Choroid plexus epithelial cell (primary cell): ENCODE data around the gene SLC16A5.
A peak's percentile ranks its signal among the peaks of the same experiment; 100 is the strongest.

Experiments used
- DNase-seq: peaks from one replicate; pipeline ENCODE4 v3.0.0-alpha.2; 2010; ENCODE audit warnings: low read depth
- H3K4me3 ChIP-seq: 2 replicates; pipeline ENCODE4 v1.5.1; 2011; ENCODE audit warnings: low read depth, mild to moderate bottlenecking, control low read depth, low read length, moderate library complexity
- CTCF ChIP-seq: conservative IDR thresholded peaks from 2 replicates; pipeline ENCODE4 v1.5.1; 2011; ENCODE audit warnings: low read depth, mild to moderate bottlenecking, control low read depth, inconsistent platforms, low read length, moderate library complexity

SLC16A5 gene

GRCh38 chr17:75109046-75109406 lies 21.3 kb downstream of the SLC16A5 start:
- TF ChIP-seq CTCF = no peak
- peak overlapping the region; percentile 76 for H3K4me3 ChIP-seq
- no peak for DNase-seq

DNA sequence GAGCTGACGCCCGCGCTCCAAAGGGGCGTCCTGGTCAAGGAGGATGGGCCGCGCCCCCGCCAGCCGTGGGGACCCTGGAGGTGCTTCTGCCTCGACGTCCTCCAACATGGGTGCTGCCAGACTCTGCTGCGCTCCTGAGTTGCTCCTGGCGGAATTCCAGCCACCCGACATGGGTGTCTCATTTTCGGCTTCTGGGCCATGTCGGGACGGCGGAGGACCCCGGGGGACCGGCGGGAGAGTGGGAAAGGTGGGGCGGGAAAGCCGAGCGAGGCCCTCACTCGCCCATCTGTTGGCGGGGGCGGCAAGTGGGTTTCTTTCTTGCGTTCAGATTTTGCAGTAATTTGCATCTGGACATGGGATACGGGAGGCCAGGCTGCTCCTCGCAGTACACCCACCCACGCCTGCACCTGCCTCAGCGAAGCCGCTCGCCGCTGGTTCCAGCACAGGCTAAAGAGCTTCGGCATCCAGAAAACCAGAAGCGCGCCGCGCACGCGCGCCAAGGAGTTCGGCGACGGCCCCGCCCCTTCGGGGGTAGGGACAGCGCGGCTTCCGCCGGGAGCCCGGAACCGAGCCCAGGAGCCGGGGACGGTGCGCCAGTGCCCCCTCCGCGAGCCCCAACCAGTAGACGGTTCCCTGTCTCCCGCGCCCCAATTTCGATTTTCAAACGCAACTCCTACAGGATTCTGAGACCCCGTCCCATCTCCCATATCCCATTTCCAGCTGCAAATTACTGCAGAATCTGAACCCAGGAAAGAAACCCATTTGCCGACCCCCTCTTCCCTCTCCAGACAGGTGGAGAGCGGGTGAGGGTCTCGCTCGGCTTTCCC lies 21.9 kb downstream of the SLC16A5 start, which contains the start of gene ARMC7:
TSS of gene ARMC7 (plus strand) at position 563 of the 827 bp plus-strand sequence. CDS start 320 bp downstream, outside the sequence.
- DNase-seq = peak; percentile 81
- peak within 1 kb of the TSS; percentile 76 for H3K4me3 ChIP-seq
- no peak for TF ChIP-seq CTCF

DNA sequence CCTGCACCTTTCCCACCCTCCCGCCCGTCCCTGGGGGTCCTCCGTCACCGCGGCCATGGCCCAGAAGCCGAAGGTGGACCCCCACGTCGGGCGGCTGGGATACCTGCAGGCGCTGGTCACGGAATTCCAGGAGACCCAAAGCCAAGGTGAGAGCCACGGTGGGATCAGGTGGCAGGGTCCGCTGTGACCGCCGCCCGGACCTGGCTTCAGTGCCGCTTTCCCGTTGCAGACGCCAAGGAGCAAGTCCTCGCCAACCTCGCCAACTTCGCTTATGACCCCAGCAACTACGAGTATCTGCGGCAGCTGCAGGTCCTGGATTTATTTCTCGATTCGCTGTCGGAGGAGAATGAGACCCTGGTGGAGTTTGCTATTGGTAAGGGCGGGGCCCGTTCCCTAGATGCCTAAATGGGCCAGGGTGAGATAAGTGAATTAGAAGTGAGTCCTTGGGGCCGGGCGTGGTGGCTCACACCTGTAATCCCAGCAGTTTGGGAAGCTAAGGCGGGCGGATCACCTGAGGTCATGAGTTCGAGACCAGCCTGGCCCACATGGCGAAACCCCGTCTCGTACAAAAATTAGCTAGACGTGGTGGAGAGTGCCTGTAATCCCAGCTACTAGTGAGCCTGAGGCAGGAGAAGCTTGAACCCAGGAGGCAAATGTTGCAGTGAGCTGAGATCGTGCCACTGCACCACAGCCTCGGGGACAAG lies 22.6 kb downstream of the SLC16A5 start:
- no peak for TF ChIP-seq CTCF
- H3K4me3 ChIP-seq = peak overlapping the region; percentile 76
- no peak for DNase-seq

GRCh38 chr17:75111777-75112335 lies 24.1 kb downstream of the SLC16A5 start:
- no peak for DNase-seq
- no peak overlapping the region for H3K4me3 ChIP-seq
- no peak for TF ChIP-seq CTCF

DNA sequence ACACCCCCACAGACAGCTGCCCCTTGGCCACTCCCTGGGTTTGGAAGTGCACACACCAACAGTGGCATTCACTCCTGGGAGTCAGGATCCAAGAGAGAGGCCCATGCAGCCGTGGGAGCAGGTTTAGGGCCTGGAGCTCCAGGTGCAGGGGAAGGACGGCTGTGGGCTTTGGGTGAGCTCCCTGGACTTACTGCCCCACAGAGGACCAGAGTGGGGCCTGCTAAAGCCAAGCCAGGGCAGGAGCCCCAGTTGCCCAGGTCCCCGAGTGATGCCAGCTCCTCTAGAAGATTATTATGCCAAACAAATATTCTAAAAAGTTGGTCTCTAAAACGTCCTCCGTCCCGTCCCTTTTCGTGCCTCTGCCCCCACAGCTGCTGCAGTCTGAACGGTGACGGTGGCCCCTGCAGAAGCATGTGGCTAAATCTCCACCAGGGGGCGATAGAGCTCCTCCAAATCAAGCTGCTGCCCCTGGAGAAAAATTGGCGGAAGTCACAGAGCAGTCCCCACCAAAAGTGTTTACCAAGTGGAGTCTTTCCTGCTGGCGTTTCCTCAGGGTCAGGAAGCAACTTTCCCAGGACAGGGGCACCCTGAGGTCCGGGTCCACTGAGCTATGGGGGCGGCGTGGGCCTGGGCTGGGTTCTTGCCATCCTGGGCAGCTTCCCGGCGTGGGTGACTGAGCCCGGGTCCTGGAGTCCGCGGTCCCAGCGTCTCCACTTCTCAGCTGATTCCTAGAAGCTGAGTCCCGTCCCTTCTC lies 26.2 kb downstream of the SLC16A5 start:
- peak overlapping the region; percentile 67 for H3K4me3 ChIP-seq
- peak; percentile 95 for TF ChIP-seq CTCF
- DNase-seq = peak; percentile 94

GRCh38 chr17:75114552-75115314 lies 27.0 kb downstream of the SLC16A5 start:
- DNase-seq = no peak
- no peak for TF ChIP-seq CTCF
- peak overlapping the region; percentile 67 for H3K4me3 ChIP-seq
